Measurements from ENCODE around the gene CLIC4. TPM values are rescaled to one million over a fixed set of nuclear protein-coding genes. Genes with fewer than 3 reads are reported as not detected.

CLIC4 gene
- 30.7 to 43.4 TPM (median 35.9 TPM) in 5 replicates for total RNA-seq (2022; extraction: Qiagen RNA extraction)

GRCh38 chr1:24744911-24745710, at the start of gene CLIC4:
Gene CLIC4 (plus strand): TSS chr1:24745447. CDS start chr1:24745554, 107 bp downstream.

Other genes starting within 250 kb of the CLIC4 start
- 10.1 to 14.0 TPM (median 13.1 TPM) in 5 replicates for gene RCAN3, start 242.6 kb upstream of the CLIC4 start, total RNA-seq (2022; extraction: Qiagen RNA extraction)
- 0.02 to 0.08 TPM (median 0.04 TPM) in 5 replicates for gene NCMAP, start 189.4 kb upstream of the CLIC4 start, total RNA-seq (2022; extraction: Qiagen RNA extraction)
- gene SRRM1, start 102.1 kb upstream of the CLIC4 start, total RNA-seq (2022; extraction: Qiagen RNA extraction): 31.8 to 57.6 TPM (median 41.8 TPM) in 5 replicates
- 4.3 to 7.3 TPM (median 6.4 TPM) in 5 replicates for gene RUNX3, start 184.8 kb downstream of the CLIC4 start, total RNA-seq (2022; extraction: Qiagen RNA extraction)